Activated naive CD4-positive, alpha-beta T cell treated with anti-CD3 and anti-CD28 coated beads, Interleukin-2, amount 50 U/mL, for 24 hours (primary cell): Measurements from ENCODE around the gene CSMD2.

ENCODE experiments used
- H3K27ac Mint-ChIP-seq: one replicate; pipeline ENCODE4 v1.8.0; 2021; ENCODE audit warnings: mild to moderate bottlenecking, mixed read lengths
- H3K27me3 Mint-ChIP-seq: one replicate; pipeline ENCODE4 v1.8.0; 2021; ENCODE audit warnings: mixed read lengths
- H3K36me3 Mint-ChIP-seq: one replicate; pipeline ENCODE4 v1.8.0; 2021; ENCODE audit warnings: mixed read lengths
- H3K4me1 Mint-ChIP-seq: one replicate; pipeline ENCODE4 v1.8.0; 2021; ENCODE audit warnings: mixed read lengths
- H3K4me3 Mint-ChIP-seq: one replicate; pipeline ENCODE4 v1.8.0; 2021; ENCODE audit warnings: mild to moderate bottlenecking, mixed read lengths
- H3K9me3 Mint-ChIP-seq: one replicate; pipeline ENCODE4 v1.8.0; 2021; ENCODE audit warnings: mixed read lengths

Gene CSMD2

DNA sequence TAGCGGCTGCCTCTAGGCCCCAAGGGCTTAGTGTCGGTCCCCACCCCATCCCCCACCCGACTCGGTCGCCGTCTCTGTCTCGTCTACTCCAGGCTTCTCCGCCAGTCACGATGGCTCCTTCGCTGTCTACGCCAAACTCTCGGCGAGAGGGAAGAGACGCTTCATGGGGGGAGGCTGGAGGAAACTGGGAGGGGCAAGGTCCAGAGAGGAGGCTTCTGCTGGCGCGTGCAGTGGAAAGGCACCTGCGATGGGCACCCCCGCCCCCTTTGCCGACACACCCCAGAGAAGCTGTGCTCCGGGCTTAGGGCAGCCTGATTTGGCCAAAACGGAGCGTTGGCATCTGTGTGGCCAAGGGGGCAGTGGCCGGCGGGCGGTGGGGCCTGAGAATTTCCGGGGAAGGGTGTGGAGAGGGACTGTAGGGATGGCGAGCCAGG is 1.2 kb upstream of the CSMD2 start:
- Mint-ChIP-seq H3K4me1 (peaks cover 10% of the 10 kb centered on the region), H3K27me3 (peaks cover 42% of the 10 kb centered on the region), H3K9me3 (no peaks in the 10 kb centered on the region), H3K4me3 (no peak overlapping the region), H3K36me3 (no peaks in the 10 kb centered on the region), H3K27ac (no peak overlapping the region)

DNA sequence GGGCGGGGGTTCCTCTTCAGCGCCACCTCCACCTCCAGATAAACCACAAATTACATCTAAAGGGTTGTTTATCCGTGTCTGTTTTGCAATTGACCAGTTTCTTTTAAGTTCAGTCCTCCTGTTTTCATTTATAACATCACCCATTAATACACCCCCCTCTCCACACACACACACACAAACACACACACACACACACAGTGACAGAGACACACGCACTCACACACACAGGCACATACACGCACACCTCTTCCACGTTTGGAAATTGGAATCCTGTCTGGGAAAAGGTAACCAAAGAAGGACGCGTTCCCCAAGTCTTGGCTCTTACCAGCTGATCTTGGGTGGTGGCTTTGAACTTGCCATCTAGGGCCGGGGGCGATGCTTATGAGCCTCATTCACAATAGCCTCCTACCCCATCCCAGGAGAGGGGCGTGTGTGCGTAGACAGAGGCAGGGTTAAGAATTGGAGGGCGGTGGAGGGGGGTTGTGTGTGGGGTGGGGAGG is 442 bp upstream of the CSMD2 start:
- H3K36me3 Mint-ChIP-seq: no peaks in the 10 kb centered on the region
- H3K4me3 Mint-ChIP-seq: peak overlapping the region; percentile 56
- H3K4me1 Mint-ChIP-seq: peaks cover 10% of the 10 kb centered on the region
- peak overlapping the region; percentile 56 for H3K27ac Mint-ChIP-seq
- H3K27me3 Mint-ChIP-seq: peaks cover 42% of the 10 kb centered on the region
- no peaks in the 10 kb centered on the region for H3K9me3 Mint-ChIP-seq

DNA sequence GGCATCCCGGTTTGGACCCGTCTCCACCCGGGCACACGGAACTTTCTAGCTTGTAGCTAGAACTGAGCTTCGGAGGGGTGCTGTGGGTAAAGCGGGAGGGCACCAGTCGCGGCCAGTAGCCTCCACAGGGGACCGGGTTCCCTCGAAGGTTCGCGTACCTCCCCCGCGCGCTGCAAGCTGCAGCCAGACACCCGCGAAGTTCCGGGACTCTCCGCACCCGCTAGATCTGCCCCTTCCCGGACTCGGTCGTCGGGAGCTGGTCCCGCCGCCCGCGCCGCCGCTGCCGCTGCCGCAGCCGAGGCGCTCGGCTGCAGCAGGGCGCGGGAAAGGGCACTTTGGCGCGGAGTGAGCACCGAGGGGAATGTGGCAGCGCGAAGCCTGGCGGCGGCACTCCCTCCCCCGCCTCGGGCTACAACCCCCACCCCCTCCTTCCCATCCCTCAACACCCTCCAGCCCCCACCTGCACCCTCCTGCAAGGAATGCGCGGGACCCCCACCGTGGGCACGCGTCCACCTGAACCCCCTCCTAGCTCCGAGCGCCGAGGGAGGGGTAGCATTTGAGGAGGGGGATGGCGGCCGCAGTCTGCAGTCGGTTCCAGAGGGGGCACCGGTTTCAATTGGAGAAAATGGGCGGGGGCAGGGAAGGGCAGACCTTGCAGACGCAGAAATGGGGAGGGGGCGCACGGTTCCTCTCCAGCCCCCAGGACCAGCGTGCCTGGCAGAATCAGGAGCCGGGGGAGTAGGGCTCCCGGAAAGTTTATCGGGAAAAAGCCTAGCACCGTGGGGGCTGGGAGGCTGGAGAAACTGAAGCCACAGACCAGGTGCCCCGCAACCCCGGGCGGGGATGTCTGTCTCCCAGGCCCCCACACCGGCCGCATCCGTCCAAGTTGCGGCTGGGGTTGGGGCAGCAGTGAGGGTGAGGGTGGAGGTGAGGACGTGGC is 968 bp downstream of the CSMD2 start:
- peaks cover 10% of the 10 kb centered on the region for H3K4me1 Mint-ChIP-seq

GRCh38 chr1:34162852-34163766 is 1.9 kb downstream of the CSMD2 start:
- Mint-ChIP-seq H3K4me3 (peak overlapping the region; percentile 68), H3K27ac (no peak overlapping the region), H3K36me3 (no peaks in the 10 kb centered on the region), H3K4me1 (peaks cover 10% of the 10 kb centered on the region), H3K27me3 (peaks cover 36% of the 10 kb centered on the region), H3K9me3 (no peaks in the 10 kb centered on the region)

More for the DNA sequence above, 968 bp downstream of the CSMD2 start:
- peaks cover 40% of the 10 kb centered on the region for H3K27me3 Mint-ChIP-seq
- H3K4me3 Mint-ChIP-seq: peak overlapping the region; percentile 39
- no peaks in the 10 kb centered on the region for H3K36me3 Mint-ChIP-seq
- no peaks in the 10 kb centered on the region for H3K9me3 Mint-ChIP-seq
- H3K27ac Mint-ChIP-seq: no peak overlapping the region

GRCh38 chr1:34156739-34157138 is 8.3 kb downstream of the CSMD2 start:
- no peaks in the 10 kb centered on the region for H3K36me3 Mint-ChIP-seq
- no peak overlapping the region for H3K27ac Mint-ChIP-seq
- H3K27me3 Mint-ChIP-seq: peaks cover 25% of the 10 kb centered on the region
- no peaks in the 10 kb centered on the region for H3K4me1 Mint-ChIP-seq
- no peak overlapping the region for H3K4me3 Mint-ChIP-seq
- no peaks in the 10 kb centered on the region for H3K9me3 Mint-ChIP-seq

- no peaks in the 10 kb centered on the region for H3K4me1 Mint-ChIP-seq
- no peak overlapping the region for H3K27ac Mint-ChIP-seq
- peaks cover 16% of the 10 kb centered on the region for H3K27me3 Mint-ChIP-seq
- no peaks in the 10 kb centered on the region for H3K9me3 Mint-ChIP-seq
- H3K4me3 Mint-ChIP-seq: no peak overlapping the region
- H3K36me3 Mint-ChIP-seq: no peaks in the 10 kb centered on the region
Measured at GRCh38 chr1:34155860-34156259, 9.2 kb downstream of the CSMD2 start.

DNA sequence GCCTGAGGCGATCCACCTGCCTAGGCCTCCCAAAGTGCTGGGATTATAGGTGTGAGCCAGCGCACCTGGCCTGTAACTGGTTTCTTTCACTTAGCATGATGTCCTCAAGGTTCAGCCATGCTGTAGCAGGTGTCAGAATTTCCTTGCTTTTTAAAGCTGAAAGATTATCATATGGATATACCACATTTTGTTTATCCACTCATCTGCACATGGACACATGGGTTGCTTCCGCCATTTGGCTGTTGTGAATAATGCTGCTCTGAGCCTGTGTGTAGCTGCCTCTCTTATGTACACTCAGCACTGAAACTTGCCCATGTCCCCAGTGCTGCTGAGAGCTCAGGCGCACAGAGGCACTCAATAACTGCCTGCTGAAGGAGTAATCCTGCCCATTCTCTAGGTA is 11.8 kb downstream of the CSMD2 start:
- Mint-ChIP-seq H3K4me3 (no peak overlapping the region), H3K4me1 (no peaks in the 10 kb centered on the region), H3K36me3 (no peaks in the 10 kb centered on the region), H3K9me3 (no peaks in the 10 kb centered on the region), H3K27me3 (peaks cover 15% of the 10 kb centered on the region), H3K27ac (no peak overlapping the region)

DNA sequence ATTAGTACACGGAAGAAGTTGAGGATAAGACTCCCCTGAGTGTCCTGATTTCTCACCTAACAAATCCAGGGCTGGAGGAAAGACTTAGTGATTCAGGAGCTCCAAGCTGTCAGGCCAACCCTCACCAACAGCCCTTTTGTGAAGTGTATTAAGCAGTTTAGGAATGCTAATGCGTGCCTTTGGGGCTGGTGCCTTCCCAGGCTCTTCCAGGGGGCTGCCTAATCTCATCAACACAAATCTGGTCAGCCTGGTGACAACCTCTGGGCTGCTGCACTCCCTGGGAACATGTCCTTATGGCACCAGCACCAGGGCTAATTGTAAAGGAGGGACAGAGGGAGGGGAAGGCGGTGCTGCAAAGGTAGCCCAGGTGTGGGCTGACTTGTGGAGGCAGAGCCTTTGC is 15.5 kb downstream of the CSMD2 start:
- Mint-ChIP-seq H3K27ac (no peak overlapping the region), H3K27me3 (peaks cover 12% of the 10 kb centered on the region), H3K36me3 (no peaks in the 10 kb centered on the region), H3K4me3 (no peak overlapping the region), H3K4me1 (no peaks in the 10 kb centered on the region), H3K9me3 (no peaks in the 10 kb centered on the region)

- peaks cover 7% of the 10 kb centered on the region for H3K27me3 Mint-ChIP-seq
- H3K27ac Mint-ChIP-seq: no peak overlapping the region
- H3K36me3 Mint-ChIP-seq: no peaks in the 10 kb centered on the region
- no peaks in the 10 kb centered on the region for H3K9me3 Mint-ChIP-seq
- H3K4me3 Mint-ChIP-seq: no peak overlapping the region
- no peaks in the 10 kb centered on the region for H3K4me1 Mint-ChIP-seq
Measured at GRCh38 chr1:34147301-34147700, 17.7 kb downstream of the CSMD2 start.

DNA sequence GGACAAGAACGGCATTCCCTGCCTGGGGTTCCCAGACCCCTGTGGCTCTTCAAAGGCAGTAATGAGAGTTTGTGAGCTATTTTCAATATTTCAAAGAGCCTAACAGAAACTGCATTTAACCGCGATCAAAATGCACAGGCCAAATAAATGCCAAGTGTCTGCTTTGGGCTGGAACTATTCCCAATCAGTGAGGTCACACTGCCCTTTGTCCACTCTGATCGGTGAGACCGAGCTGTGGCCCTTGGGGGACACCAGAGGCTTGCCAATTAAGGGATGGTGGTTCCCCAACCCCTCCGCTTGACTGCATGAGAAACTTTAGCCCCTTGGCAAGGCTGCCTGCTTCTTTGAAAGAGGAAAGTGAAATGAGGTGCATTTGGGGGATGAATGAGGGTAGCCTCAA is 20.3 kb downstream of the CSMD2 start:
- no peak overlapping the region for H3K4me3 Mint-ChIP-seq
- peaks cover 7% of the 10 kb centered on the region for H3K27me3 Mint-ChIP-seq
- no peaks in the 10 kb centered on the region for H3K9me3 Mint-ChIP-seq
- H3K36me3 Mint-ChIP-seq: no peaks in the 10 kb centered on the region
- H3K4me1 Mint-ChIP-seq: no peaks in the 10 kb centered on the region
- H3K27ac Mint-ChIP-seq: no peak overlapping the region

DNA sequence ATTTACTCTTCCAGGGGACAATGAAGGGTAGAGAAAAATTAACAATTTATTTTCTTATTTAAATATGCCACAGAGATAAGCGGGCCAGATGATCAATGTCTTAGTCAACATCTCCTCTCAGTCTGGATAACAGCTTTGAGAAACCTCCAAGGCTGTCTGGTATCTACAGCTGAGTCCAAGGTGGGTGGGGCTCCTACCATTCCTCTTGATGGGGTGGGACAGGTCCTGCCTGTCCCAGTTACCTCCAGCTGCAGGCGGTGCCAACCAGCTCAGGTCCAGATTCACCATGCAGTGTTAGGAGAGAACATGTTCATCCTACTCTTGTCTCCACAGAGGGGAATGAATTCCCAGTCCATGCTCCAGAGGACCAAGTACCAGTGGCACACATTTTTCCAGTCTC is 21.1 kb downstream of the CSMD2 start:
- Mint-ChIP-seq H3K4me3 (no peak overlapping the region), H3K9me3 (no peaks in the 10 kb centered on the region), H3K36me3 (no peaks in the 10 kb centered on the region), H3K4me1 (no peaks in the 10 kb centered on the region), H3K27ac (no peak overlapping the region), H3K27me3 (peaks cover 4% of the 10 kb centered on the region)

GRCh38 chr1:34140011-34140676 is 24.9 kb downstream of the CSMD2 start:
- Mint-ChIP-seq H3K9me3 (no peaks in the 10 kb centered on the region), H3K27me3 (no peaks in the 10 kb centered on the region), H3K27ac (no peak overlapping the region), H3K4me1 (no peaks in the 10 kb centered on the region), H3K4me3 (no peak overlapping the region), H3K36me3 (no peaks in the 10 kb centered on the region)

GRCh38 chr1:34137411-34137810 is 27.6 kb downstream of the CSMD2 start:
- Mint-ChIP-seq H3K27me3 (no peaks in the 10 kb centered on the region), H3K27ac (no peak overlapping the region), H3K4me1 (no peaks in the 10 kb centered on the region), H3K36me3 (no peaks in the 10 kb centered on the region), H3K9me3 (no peaks in the 10 kb centered on the region), H3K4me3 (no peak overlapping the region)

- Mint-ChIP-seq H3K4me1 (no peaks in the 10 kb centered on the region), H3K27ac (no peak overlapping the region), H3K27me3 (peaks cover 3% of the 10 kb centered on the region), H3K36me3 (no peaks in the 10 kb centered on the region), H3K9me3 (no peaks in the 10 kb centered on the region), H3K4me3 (no peak overlapping the region)
Measured at GRCh38 chr1:34132161-34132420, 32.9 kb downstream of the CSMD2 start.

GRCh38 chr1:34131396-34132160 is 33.5 kb downstream of the CSMD2 start:
- no peak overlapping the region for H3K4me3 Mint-ChIP-seq
- H3K4me1 Mint-ChIP-seq: no peaks in the 10 kb centered on the region
- no peak overlapping the region for H3K27ac Mint-ChIP-seq
- no peaks in the 10 kb centered on the region for H3K36me3 Mint-ChIP-seq
- H3K9me3 Mint-ChIP-seq: no peaks in the 10 kb centered on the region
- peaks cover 5% of the 10 kb centered on the region for H3K27me3 Mint-ChIP-seq
